Osteoblast (primary cell): ENCODE measurements around the gene MAGEC3. TPM values are rescaled to one million over a fixed set of nuclear protein-coding genes. Genes with fewer than 3 reads are reported as not detected.

ENCODE experiments used
- DNase-seq: peaks from one replicate; pipeline ENCODE4 v3.0.0; 2011; ENCODE audit warnings: low spot score, mixed read lengths; ENCODE audit not compliant: insufficient read length; ENCODE audit errors: missing footprints
- H2AFZ ChIP-seq: 2 replicates; pipeline ENCODE4 v1.6.0; 2011; ENCODE audit warnings: mild to moderate bottlenecking, low read length
- H3K27ac ChIP-seq: 2 replicates; pipeline ENCODE4 v1.5.1; 2011; ENCODE audit warnings: mild to moderate bottlenecking, low read depth, low read length, moderate library complexity
- H3K27me3 ChIP-seq: 2 replicates; pipeline ENCODE4 v1.6.0; 2012; ENCODE audit warnings: mild to moderate bottlenecking, control low read depth, inconsistent platforms, low read length, moderate library complexity; ENCODE audit not compliant: insufficient read depth
- H3K36me3 ChIP-seq: 2 replicates; pipeline ENCODE4 v1.5.1; 2011; ENCODE audit warnings: mild to moderate bottlenecking, low read length, control low read depth, moderate library complexity; ENCODE audit not compliant: insufficient read depth
- H3K4me1 ChIP-seq: 2 replicates; pipeline ENCODE4 v1.5.1; 2011; ENCODE audit warnings: mild to moderate bottlenecking, low read length, control low read depth, moderate library complexity; ENCODE audit not compliant: insufficient read depth
- H3K4me2 ChIP-seq: 2 replicates; pipeline ENCODE4 v1.6.0; 2011; ENCODE audit warnings: mild to moderate bottlenecking, low read length; ENCODE audit not compliant: insufficient read depth
- H3K4me3 ChIP-seq: fragments of 200-600 bp; sonication (generic); 3 replicates; pipeline ENCODE4 v1.5.1; 2012; ENCODE audit warnings: mild to moderate bottlenecking, low read length, inconsistent platforms; ENCODE audit not compliant: insufficient read depth
- H3K79me2 ChIP-seq: 2 replicates; pipeline ENCODE4 v1.6.0; 2012; ENCODE audit warnings: mild to moderate bottlenecking, low read length, control low read depth, inconsistent platforms; ENCODE audit not compliant: insufficient read depth
- H3K9me3 ChIP-seq: 2 replicates; pipeline ENCODE4 v1.5.1; 2011; ENCODE audit warnings: low read depth, low read length, control low read depth
- H4K20me1 ChIP-seq: 2 replicates; pipeline ENCODE4 v1.6.0; 2012; ENCODE audit warnings: mild to moderate bottlenecking, low read length, control low read depth; ENCODE audit not compliant: insufficient read depth
- total RNA-seq: library from RNA; depleted of rRNA; stranded (reverse); fragments of >200 nt; gene quantifications from 2 replicates; pipeline ENCODE4 v1.2.3, GENCODE V29; 2012
- TF ChIP-seq, protein P1 (sequence below): IDR thresholded peaks from 2 replicates; pipeline ENCODE4 v1.5.1; 2011; ENCODE audit warnings: mild to moderate bottlenecking, low read depth, low read length, moderate library complexity; ENCODE audit errors: extremely low read depth

Gene MAGEC3
- total RNA-seq, 1 donor, result not detected

DNA sequence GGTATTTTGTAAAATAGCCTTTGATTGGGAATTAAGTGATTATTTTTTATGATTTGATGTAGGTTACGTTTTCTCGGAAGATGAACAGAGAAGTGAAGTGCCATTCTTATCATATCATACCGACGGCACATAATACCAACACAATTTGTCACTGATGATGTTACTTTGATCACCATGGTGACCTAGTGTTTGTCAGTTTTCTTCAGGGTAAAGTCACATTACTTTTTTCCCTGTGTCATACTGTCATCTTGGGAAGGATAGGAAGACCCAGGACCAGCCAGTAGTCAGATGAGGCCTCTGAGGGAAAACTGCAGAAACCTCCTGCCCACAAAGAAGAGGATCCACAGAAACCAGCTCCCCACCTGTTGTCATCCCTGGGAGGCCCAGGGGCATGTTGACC is 64.2 kb downstream of the MAGEC3 start:
- Histone ChIP-seq H3K4me3 (no peak overlapping the region), H3K27me3 (no peaks in the 10 kb centered on the region), H3K27ac (no peak overlapping the region), H2AFZ (no peak overlapping the region), H3K9me3 (no peaks in the 10 kb centered on the region), H4K20me1 (no peaks in the 10 kb centered on the region), H3K79me2 (no peaks in the 10 kb centered on the region), H3K36me3 (no peaks in the 10 kb centered on the region), H3K4me1 (no peaks in the 10 kb centered on the region), H3K4me2 (no peak overlapping the region)
- TF ChIP-seq, protein P1, sequence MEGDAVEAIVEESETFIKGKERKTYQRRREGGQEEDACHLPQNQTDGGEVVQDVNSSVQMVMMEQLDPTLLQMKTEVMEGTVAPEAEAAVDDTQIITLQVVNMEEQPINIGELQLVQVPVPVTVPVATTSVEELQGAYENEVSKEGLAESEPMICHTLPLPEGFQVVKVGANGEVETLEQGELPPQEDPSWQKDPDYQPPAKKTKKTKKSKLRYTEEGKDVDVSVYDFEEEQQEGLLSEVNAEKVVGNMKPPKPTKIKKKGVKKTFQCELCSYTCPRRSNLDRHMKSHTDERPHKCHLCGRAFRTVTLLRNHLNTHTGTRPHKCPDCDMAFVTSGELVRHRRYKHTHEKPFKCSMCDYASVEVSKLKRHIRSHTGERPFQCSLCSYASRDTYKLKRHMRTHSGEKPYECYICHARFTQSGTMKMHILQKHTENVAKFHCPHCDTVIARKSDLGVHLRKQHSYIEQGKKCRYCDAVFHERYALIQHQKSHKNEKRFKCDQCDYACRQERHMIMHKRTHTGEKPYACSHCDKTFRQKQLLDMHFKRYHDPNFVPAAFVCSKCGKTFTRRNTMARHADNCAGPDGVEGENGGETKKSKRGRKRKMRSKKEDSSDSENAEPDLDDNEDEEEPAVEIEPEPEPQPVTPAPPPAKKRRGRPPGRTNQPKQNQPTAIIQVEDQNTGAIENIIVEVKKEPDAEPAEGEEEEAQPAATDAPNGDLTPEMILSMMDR, result no peak
- no peak for DNase-seq

DNA sequence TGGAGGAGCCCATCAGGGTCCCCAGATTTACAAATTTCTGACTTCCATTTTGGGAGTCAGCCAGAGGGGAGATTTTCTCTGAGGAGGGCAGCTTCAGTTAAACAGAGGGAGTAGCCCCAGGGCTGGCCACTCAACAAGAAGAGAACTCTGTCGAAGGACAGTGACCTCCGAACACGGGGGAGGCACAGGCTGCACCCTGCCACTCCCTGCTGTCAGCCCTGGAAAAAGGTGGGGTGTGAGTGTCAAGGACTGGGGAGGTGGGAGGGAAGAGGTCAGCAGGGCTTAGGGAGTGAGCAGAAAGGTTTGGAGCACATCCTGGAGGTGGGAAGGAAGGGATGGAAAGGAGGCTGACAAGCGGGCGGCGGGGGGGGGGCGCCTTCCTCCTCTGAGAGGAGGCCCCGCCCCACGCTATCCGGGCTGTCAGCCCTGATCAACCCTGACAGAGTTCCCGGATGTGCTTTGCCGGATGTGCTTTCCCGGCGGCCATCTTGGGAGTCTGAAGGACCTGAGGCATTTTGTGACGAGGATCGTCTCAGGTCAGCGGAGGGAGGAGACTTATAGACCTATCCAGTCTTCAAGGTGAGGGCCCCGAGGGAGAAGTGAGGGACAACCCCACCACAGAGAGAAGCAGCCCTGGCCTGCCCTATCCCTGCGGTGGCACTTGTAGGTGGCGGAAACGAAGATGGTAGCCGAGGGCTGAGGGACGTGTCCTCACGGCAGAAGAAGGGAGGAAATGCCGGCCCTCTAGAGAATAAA is 65.5 kb downstream of the MAGEC3 start, which contains the start of gene MAGEC1:
MAGEC1 (plus strand) TSS at position 495 of the 756 bp plus-strand sequence. CDS start 1,179 bp downstream, outside the sequence.
- H3K27me3 ChIP-seq, result no peaks in the 10 kb centered on the region
- H3K4me3 ChIP-seq, result no peak within 1 kb of the TSS
- no peaks in the 10 kb centered on the region for H3K4me1 ChIP-seq
- H3K79me2 ChIP-seq, result no peaks in the 10 kb centered on the region
- H4K20me1 ChIP-seq, result no peaks in the 10 kb centered on the region
- H3K36me3 ChIP-seq, result no peaks in the 10 kb centered on the region
- no peak within 1 kb of the TSS for H3K4me2 ChIP-seq
- H3K27ac ChIP-seq, result no peak within 1 kb of the TSS
- H3K9me3 ChIP-seq, result no peaks in the 10 kb centered on the region
- no peak within 1 kb of the TSS for H2AFZ ChIP-seq
- no peak for DNase-seq
- TF ChIP-seq, protein P1, result no peak

DNA sequence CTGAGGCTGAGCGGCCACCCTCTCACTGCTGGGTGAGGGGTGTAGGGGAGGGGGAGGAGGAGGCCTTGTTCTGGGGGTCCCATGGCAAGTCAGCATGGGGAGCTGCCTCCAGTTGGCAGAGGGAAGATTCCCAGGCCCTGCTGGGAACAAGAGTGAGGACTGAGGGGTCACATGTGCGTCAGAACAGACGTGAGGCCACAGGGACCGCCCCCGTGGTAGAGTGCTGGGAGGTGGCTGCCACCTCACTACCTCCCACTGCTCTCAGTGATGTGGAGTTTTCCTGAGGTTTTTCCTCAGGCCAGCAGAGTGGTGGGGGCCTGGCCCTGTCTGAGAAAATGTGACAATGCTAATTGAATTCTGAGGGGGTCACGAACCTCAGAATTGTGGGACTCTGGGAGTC is 66.1 kb downstream of the MAGEC3 start:
- TF ChIP-seq, protein P1, result no peak

DNA sequence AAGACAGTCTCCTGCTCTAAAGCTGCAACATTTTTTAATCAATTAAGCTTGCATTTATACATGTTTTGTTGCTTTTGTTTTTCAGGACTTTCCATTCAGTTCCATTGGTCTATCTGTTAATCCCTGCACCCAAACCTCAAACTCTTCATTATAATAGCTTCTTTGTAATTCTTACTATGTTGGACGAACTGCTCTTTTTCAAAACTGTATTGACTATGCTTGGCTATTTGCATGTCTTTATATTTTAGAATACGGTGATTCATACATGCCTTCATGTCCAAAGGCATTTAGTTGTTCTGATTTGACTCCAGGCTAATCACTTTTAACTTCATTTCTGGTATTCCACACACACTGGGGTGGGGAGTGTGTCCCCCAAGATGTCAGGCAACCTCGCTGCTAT is 79.7 kb downstream of the MAGEC3 start:
- H3K4me2 ChIP-seq, result no peak overlapping the region
- H3K4me1 ChIP-seq, result no peaks in the 10 kb centered on the region
- TF ChIP-seq, protein P1, result no peak
- no peak overlapping the region for H3K27ac ChIP-seq
- H3K36me3 ChIP-seq, result no peaks in the 10 kb centered on the region
- H3K27me3 ChIP-seq, result no peaks in the 10 kb centered on the region
- H3K9me3 ChIP-seq, result no peaks in the 10 kb centered on the region
- no peaks in the 10 kb centered on the region for H4K20me1 ChIP-seq
- no peak for DNase-seq
- H3K4me3 ChIP-seq, result no peak overlapping the region
- no peak overlapping the region for H2AFZ ChIP-seq
- no peaks in the 10 kb centered on the region for H3K79me2 ChIP-seq

More for the DNA sequence above, 66.1 kb downstream of the MAGEC3 start:
- H4K20me1 ChIP-seq, result no peaks in the 10 kb centered on the region
- H3K4me2 ChIP-seq, result no peak overlapping the region
- H3K4me3 ChIP-seq, result no peak overlapping the region
- H3K4me1 ChIP-seq, result no peaks in the 10 kb centered on the region
- no peaks in the 10 kb centered on the region for H3K9me3 ChIP-seq
- no peaks in the 10 kb centered on the region for H3K79me2 ChIP-seq
- no peak overlapping the region for H3K27ac ChIP-seq
- DNase-seq, result no peak
- H2AFZ ChIP-seq, result no peak overlapping the region
- H3K27me3 ChIP-seq, result no peaks in the 10 kb centered on the region
- H3K36me3 ChIP-seq, result no peaks in the 10 kb centered on the region
